Subcutaneous adipose tissue (tissue), 4 donors: ENCODE results near the gene NAA25. TPM values are rescaled to one million over a fixed set of nuclear protein-coding genes. Genes with fewer than 3 reads are reported as not detected.

Experiments
- CTCF ChIP-seq: fragments of 450-650 bp; IDR thresholded peaks from one replicate; pipeline ENCODE4 v1.5.1; 2016; ENCODE audit warnings: low read depth, mild to moderate bottlenecking, control low read depth, antibody characterized with exemption, moderate library complexity
- total RNA-seq, 4 donors: library from RNA; depleted of rRNA; stranded (reverse); fragments of >200 nt; gene quantifications; one replicate each; pipeline ENCODE4 v1.1.0, GENCODE V29; 2016

Gene NAA25
- total RNA-seq, 4 donors from 2014 or later, result 19.2 to 31.8 (median 26.4) TPM

GRCh38 chr12:112146123-112146522 lies 37.5 kb upstream of the NAA25 start:
- TF ChIP-seq CTCF, result no peak

GRCh38 chr12:112140728-112141127 lies 32.1 kb upstream of the NAA25 start:
- TF ChIP-seq CTCF, result no peak

GRCh38 chr12:112134731-112135130 lies 26.1 kb upstream of the NAA25 start:
- TF ChIP-seq CTCF, result no peak

- no peak for TF ChIP-seq CTCF
These were observed 24.8 kb upstream of the NAA25 start for GRCh38 chr12:112133418-112133817.

- no peak for TF ChIP-seq CTCF
These were observed 23.1 kb upstream of the NAA25 start for GRCh38 chr12:112131686-112132085.

GRCh38 chr12:112130441-112130998 lies 21.9 kb upstream of the NAA25 start:
- TF ChIP-seq CTCF, result no peak

- TF ChIP-seq CTCF, result no peak
These were observed 18.3 kb upstream of the NAA25 start for GRCh38 chr12:112126911-112127310.
